OCI-LY3 (cell line): ENCODE results near the gene SLC5A3.
A peak's percentile ranks its signal among the peaks of the same experiment; 100 is the strongest.

Experiments used
- H2AFZ ChIP-seq: fragments of 200-600, 300-600 bp; shearing (Covaris generic); 2 replicates; pipeline ENCODE4 v1.6.0; 2014; ENCODE audit warnings: antibody characterized with exemption, low read depth, low read length
- H3K27ac ChIP-seq: fragments of 200-600, 300-600 bp; sonication (generic); 2 replicates; pipeline ENCODE4 v1.5.1; 2014; ENCODE audit warnings: mild to moderate bottlenecking, low read length, moderate library complexity, mixed read lengths
- H3K27me3 ChIP-seq: fragments of 200-600, 300-600 bp; sonication (generic); 2 replicates; pipeline ENCODE4 v1.6.1; 2014; ENCODE audit warnings: low read depth, low read length, mixed read lengths
- H3K36me3 ChIP-seq: fragments of 200-600, 300-600 bp; sonication (generic); replicated peaks from 2 replicates; pipeline ENCODE3; 2014; ENCODE audit warnings: low read depth, low read length, mixed read lengths
- H3K4me1 ChIP-seq: fragments of 300-600, 200-600 bp; sonication (generic); 2 replicates; pipeline ENCODE4 v1.6.1; 2014; ENCODE audit warnings: low read length, mixed read lengths
- H3K4me2 ChIP-seq: fragments of 200-600, 300-600 bp; sonication (generic); 2 replicates; pipeline ENCODE4 v1.6.1; 2014; ENCODE audit warnings: low read length, mixed read lengths
- H3K4me3 ChIP-seq: fragments of 300-600, 200-600 bp; sonication (generic); 2 replicates; pipeline ENCODE4 v1.5.1; 2014; ENCODE audit warnings: antibody characterized with exemption, mild to moderate bottlenecking, low read length, moderate library complexity
- H3K79me2 ChIP-seq: fragments of 300-600, 200-600 bp; shearing (Covaris generic); 2 replicates; pipeline ENCODE4 v1.6.1; 2014; ENCODE audit warnings: mild to moderate bottlenecking, low read length, mixed read lengths
- H3K9ac ChIP-seq: fragments of 300-600, 200-600 bp; shearing (Covaris generic); 2 replicates; pipeline ENCODE4 v1.6.0; 2014; ENCODE audit warnings: mild to moderate bottlenecking, low read length, moderate library complexity
- H3K9me3 ChIP-seq: fragments of 200-600, 300-600 bp; shearing (Covaris generic); 2 replicates; pipeline ENCODE4 v1.6.1; 2014; ENCODE audit warnings: low read length, mixed read lengths; ENCODE audit not compliant: insufficient read depth
- H4K20me1 ChIP-seq: fragments of 200-600, 300-600 bp; sonication (generic); 2 replicates; pipeline ENCODE4 v1.6.1; 2016; ENCODE audit warnings: low read length, mixed read lengths; ENCODE audit not compliant: insufficient read depth
- CTCF ChIP-seq: fragments of 200-600, 300-600 bp; sonication (generic); IDR thresholded peaks from 2 replicates; pipeline ENCODE4 v1.5.1; 2014; ENCODE audit warnings: antibody characterized with exemption, low read length, low read depth
- EZH2phosphoT487 ChIP-seq: fragments of 200-600 bp; shearing (Covaris generic); IDR thresholded peaks from 2 replicates; pipeline ENCODE4 v1.6.1; 2018; ENCODE audit warnings: antibody characterized with exemption, mixed run types, low read depth

Gene SLC5A3

GRCh38 chr21:34029743-34030528 is 43.4 kb upstream of the SLC5A3 start:
- peaks cover 27% of the 10 kb centered on the region for H3K4me1 ChIP-seq
- H3K27me3 ChIP-seq: no peaks in the 10 kb centered on the region
- peak overlapping the region; percentile 85 for H2AFZ ChIP-seq
- TF ChIP-seq CTCF: no peak
- no peak for TF ChIP-seq EZH2phosphoT487
- H3K9me3 ChIP-seq: no peaks in the 10 kb centered on the region
- peak overlapping the region; percentile 28; the same call in 1 of the 2 replicates for H3K9ac ChIP-seq
- H4K20me1 ChIP-seq: no peaks in the 10 kb centered on the region
- no peaks in the 10 kb centered on the region for H3K79me2 ChIP-seq
- H3K4me2 ChIP-seq: peak overlapping the region; percentile 81
- H3K27ac ChIP-seq: no peak overlapping the region; the same call in 1 of the 2 replicates
- peak overlapping the region; percentile 60 for H3K4me3 ChIP-seq
- no peaks in the 10 kb centered on the region for H3K36me3 ChIP-seq

- H3K27me3 ChIP-seq: no peaks in the 10 kb centered on the region
- H3K9me3 ChIP-seq: no peaks in the 10 kb centered on the region
- no peaks in the 10 kb centered on the region for H4K20me1 ChIP-seq
- TF ChIP-seq CTCF (no peak), EZH2phosphoT487 (no peak)
- H3K79me2 ChIP-seq: no peaks in the 10 kb centered on the region
- H3K36me3 ChIP-seq: no peaks in the 10 kb centered on the region
- H3K4me1 ChIP-seq: peaks cover 24% of the 10 kb centered on the region
- 0 out of 2 replicates have a peak overlapping the region, but pooled peaks have one; percentile 4 for H3K9ac ChIP-seq
- peak overlapping the region; percentile 59 for H3K4me3 ChIP-seq
- no peak overlapping the region for H3K27ac ChIP-seq
- H2AFZ ChIP-seq: peak overlapping the region; percentile 90
- H3K4me2 ChIP-seq: peak overlapping the region; percentile 68
These were observed 41.5 kb upstream of the SLC5A3 start for GRCh38 chr21:34031835-34032370.

GRCh38 chr21:34034369-34035014 is 38.9 kb upstream of the SLC5A3 start:
- no peaks in the 10 kb centered on the region for H4K20me1 ChIP-seq
- no peaks in the 10 kb centered on the region for H3K79me2 ChIP-seq
- H3K36me3 ChIP-seq: no peaks in the 10 kb centered on the region
- H3K9ac ChIP-seq: no peak overlapping the region
- no peaks in the 10 kb centered on the region for H3K9me3 ChIP-seq
- no peak overlapping the region for H3K4me3 ChIP-seq
- peaks cover 24% of the 10 kb centered on the region for H3K4me1 ChIP-seq
- no peak overlapping the region for H2AFZ ChIP-seq
- no peak for TF ChIP-seq CTCF
- TF ChIP-seq EZH2phosphoT487: no peak
- H3K27ac ChIP-seq: no peak overlapping the region
- no peak overlapping the region for H3K4me2 ChIP-seq
- no peaks in the 10 kb centered on the region for H3K27me3 ChIP-seq

- Histone ChIP-seq H3K79me2 (no peaks in the 10 kb centered on the region), H4K20me1 (no peaks in the 10 kb centered on the region), H3K36me3 (no peaks in the 10 kb centered on the region), H3K4me1 (peaks cover 13% of the 10 kb centered on the region), H3K4me3 (no peak overlapping the region), H3K9ac (no peak overlapping the region), H3K27ac (no peak overlapping the region), H3K9me3 (no peaks in the 10 kb centered on the region), H2AFZ (no peak overlapping the region), H3K4me2 (no peak overlapping the region), H3K27me3 (no peaks in the 10 kb centered on the region)
- TF ChIP-seq EZH2phosphoT487 (no peak), CTCF (no peak)
These were observed 37.6 kb upstream of the SLC5A3 start for GRCh38 chr21:34035619-34036354.
